Hepatocyte (in vitro differentiated cells): ENCODE data around the gene UVRAG. TPM values are rescaled to one million over a fixed set of nuclear protein-coding genes. Genes with fewer than 3 reads are reported as not detected.

Experiments
- DNase-seq: peaks from one replicate; pipeline ENCODE4 v3.0.0-alpha.2; 2016; ENCODE audit warnings: low spot score
- H2AFZ ChIP-seq: fragments of 200-600 bp; sonication (generic); 2 replicates; pipeline ENCODE4 v1.6.0; 2016; ENCODE audit warnings: antibody characterized with exemption, mild to moderate bottlenecking
- H3K27ac ChIP-seq: fragments of 200-600 bp; sonication (generic); 2 replicates; pipeline ENCODE4 v1.5.1; 2016; ENCODE audit warnings: mild to moderate bottlenecking
- H3K27me3 ChIP-seq: fragments of 200-600 bp; sonication (generic); 2 replicates; pipeline ENCODE4 v1.6.1; 2016
- H3K36me3 ChIP-seq: fragments of 200-600 bp; sonication (generic); replicated peaks from 2 replicates; pipeline ENCODE4 v1.5.1; 2016; ENCODE audit warnings: low read depth; ENCODE audit not compliant: insufficient read depth
- H3K4me1 ChIP-seq: fragments of 200-600 bp; sonication (generic); 2 replicates; pipeline ENCODE4 v1.5.1; 2016; ENCODE audit warnings: mild to moderate bottlenecking, moderate library complexity; ENCODE audit not compliant: insufficient read depth
- H3K4me2 ChIP-seq: fragments of 200-600 bp; sonication (generic); 2 replicates; pipeline ENCODE4 v1.6.0; 2016
- H3K4me3 ChIP-seq: fragments of 200-600 bp; sonication (generic); 2 replicates; pipeline ENCODE4 v1.5.1; 2016; ENCODE audit warnings: mild to moderate bottlenecking
- H3K79me2 ChIP-seq: fragments of 200-600 bp; sonication (generic); 2 replicates; pipeline ENCODE4 v1.6.0; 2017; ENCODE audit warnings: mild to moderate bottlenecking
- H3K9me2 ChIP-seq: fragments of 200-600 bp; sonication (generic); replicated peaks from 2 replicates; pipeline ENCODE4 v1.6.0; 2017; ENCODE audit warnings: mild to moderate bottlenecking; ENCODE audit not compliant: insufficient read depth
- H3K9me3 ChIP-seq: fragments of 200-600 bp; sonication (generic); 2 replicates; pipeline ENCODE4 v1.5.1; 2016; ENCODE audit warnings: low read depth, mild to moderate bottlenecking
- H4K20me1 ChIP-seq: fragments of 200-600 bp; sonication (generic); 2 replicates; pipeline ENCODE4 v1.6.0; 2016; ENCODE audit warnings: mild to moderate bottlenecking; ENCODE audit not compliant: insufficient read depth, poor library complexity, severe bottlenecking
- CTCF ChIP-seq: fragments of 200-600 bp; sonication (generic); IDR thresholded peaks from 2 replicates; pipeline ENCODE4 v1.5.1; 2016; ENCODE audit warnings: antibody characterized with exemption, mild to moderate bottlenecking; ENCODE audit not compliant: poor library complexity
- EZH2 ChIP-seq: fragments of 200-600 bp; sonication (generic); IDR thresholded peaks from 2 replicates; pipeline ENCODE4 v1.6.1; 2016; ENCODE audit warnings: antibody characterized with exemption, mild to moderate bottlenecking, borderline replicate concordance
- EZH2phosphoT487 ChIP-seq: fragments of 200-600 bp; sonication (generic); IDR thresholded peaks from one replicate; pipeline ENCODE4 v1.6.1; 2018; ENCODE audit warnings: antibody characterized with exemption, mild to moderate bottlenecking, low read depth, moderate library complexity; ENCODE audit not compliant: unreplicated experiment, severe bottlenecking
- WGBS: methylation state at CpG from one replicate; pipeline ENCODE4 v1.1.6; 2016; ENCODE audit warnings: low lambda C conversion rate; ENCODE audit errors: missing lambda C conversion rate; 5-methylcytosine and 5-hydroxymethylcytosine counted together
- polyA plus RNA-seq: library from polyadenylated mRNA; unstranded; fragments of >200 nt; fragmentation: Nextera tagmentation; extraction: Ambion mirVana; gene quantifications from 2 replicates; pipeline ENCODE4 v1.2.1, GENCODE V29; 2016
- total RNA-seq: library from RNA; depleted of rRNA; stranded (reverse); fragments of >200 nt; gene quantifications from 2 replicates; pipeline ENCODE4 v1.2.3, GENCODE V29; 2014

UVRAG gene
- total and polyA plus RNA-seq, 2 experiments from 2014 or later: 15.3 to 36.5 TPM

GRCh38 chr11:75797792-75798191 is 17.2 kb upstream of the UVRAG start:
- no peak overlapping the region for H2AFZ ChIP-seq
- H4K20me1 ChIP-seq: no peaks in the 10 kb centered on the region
- TF ChIP-seq EZH2phosphoT487: no peak
- no peak for TF ChIP-seq CTCF
- TF ChIP-seq EZH2: no peak
- no peak for DNase-seq
- H3K27ac ChIP-seq: no peak overlapping the region
- H3K4me3 ChIP-seq: no peak overlapping the region
- no peaks in the 10 kb centered on the region for H3K9me2 ChIP-seq
- H3K4me2 ChIP-seq: no peak overlapping the region
- H3K36me3 ChIP-seq: no peaks in the 10 kb centered on the region
- H3K27me3 ChIP-seq: no peaks in the 10 kb centered on the region
- no peaks in the 10 kb centered on the region for H3K79me2 ChIP-seq
- no peaks in the 10 kb centered on the region for H3K9me3 ChIP-seq
- H3K4me1 ChIP-seq: no peaks in the 10 kb centered on the region
- whole genome bisulfite sequencing: 88% methylated on average over 1 of the region's 1 CpG

DNA sequence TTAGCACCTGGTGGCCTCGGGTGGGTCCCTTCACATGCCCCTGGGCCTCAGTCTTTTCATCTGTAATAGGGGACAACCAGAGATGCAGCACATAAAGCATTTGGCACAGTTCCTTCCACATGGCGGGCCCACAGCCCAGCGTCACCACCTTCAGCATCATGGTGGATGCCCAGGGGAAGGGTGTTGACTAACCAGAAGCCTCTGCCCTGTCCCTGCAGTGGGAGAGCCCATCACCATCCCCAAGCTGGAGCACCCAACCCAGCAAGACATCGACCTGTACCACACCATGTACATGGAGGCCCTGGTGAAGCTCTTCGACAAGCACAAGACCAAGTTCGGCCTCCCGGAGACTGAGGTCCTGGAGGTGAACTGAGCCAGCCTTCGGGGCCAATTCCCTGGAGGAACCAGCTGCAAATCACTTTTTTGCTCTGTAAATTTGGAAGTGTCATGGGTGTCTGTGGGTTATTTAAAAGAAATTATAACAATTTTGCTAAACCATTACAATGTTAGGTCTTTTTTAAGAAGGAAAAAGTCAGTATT is 14.8 kb upstream of the UVRAG start:
- DNase-seq: no peak
- Histone ChIP-seq H3K27me3 (no peaks in the 10 kb centered on the region), H3K36me3 (no peaks in the 10 kb centered on the region), H2AFZ (no peak overlapping the region), H3K4me3 (no peak overlapping the region), H3K4me2 (no peak overlapping the region), H4K20me1 (no peaks in the 10 kb centered on the region), H3K4me1 (no peaks in the 10 kb centered on the region), H3K79me2 (no peaks in the 10 kb centered on the region), H3K9me2 (no peaks in the 10 kb centered on the region), H3K9me3 (no peaks in the 10 kb centered on the region), H3K27ac (no peak overlapping the region)
- TF ChIP-seq CTCF: no peak
- TF ChIP-seq EZH2: no peak
- TF ChIP-seq EZH2phosphoT487: no peak
- 92% methylated on average over 8 of the region's 8 CpGs for WGBS

GRCh38 chr11:75800728-75801361 is 14.2 kb upstream of the UVRAG start:
- no peaks in the 10 kb centered on the region for H4K20me1 ChIP-seq
- H3K27me3 ChIP-seq: no peaks in the 10 kb centered on the region
- H3K9me3 ChIP-seq: no peaks in the 10 kb centered on the region
- no peaks in the 10 kb centered on the region for H3K4me1 ChIP-seq
- no peak overlapping the region for H3K27ac ChIP-seq
- no peak for TF ChIP-seq CTCF
- WGBS: 84% methylated on average over 6 of the region's 6 CpGs
- H3K4me3 ChIP-seq: no peak overlapping the region
- no peak for DNase-seq
- no peaks in the 10 kb centered on the region for H3K79me2 ChIP-seq
- H3K4me2 ChIP-seq: no peak overlapping the region
- H3K36me3 ChIP-seq: no peaks in the 10 kb centered on the region
- H3K9me2 ChIP-seq: no peaks in the 10 kb centered on the region
- H2AFZ ChIP-seq: no peak overlapping the region
